K562 (cell line): ENCODE results near the gene FAM120B. TPM values are rescaled to one million over a fixed set of nuclear protein-coding genes. Genes with fewer than 3 reads are reported as not detected.

Experiments
- ATAC-seq: fragments of 200-7000 bp; cut with Tn5 transposase; 3 replicates; pipeline ENCODE4 v1.9.1; 2020; ENCODE audit warnings: moderate library complexity
- BruUV-seq: library from RNA; stranded (reverse); fragments of 400-500 nt; replicated peaks from 2 replicates; lab custom pipeline; 2021; lab: Mats Ljungman, UMichigan
- CTCF ChIA-PET: fragments of 300-600 bp; formaldehyde crosslinking; extraction: SDS; loops from one replicate; lab custom pipeline; 2021; ENCODE audit warnings: low intra/inter-chr PET ratio; lab: Yijun Ruan, JAX
- POLR2A ChIA-PET: fragments of 300-600, 350-650 bp; sonication (Branson Sonifier 250); formaldehyde crosslinking; extraction: SDS; loops from one replicate; lab custom pipeline; 2021; ENCODE audit warnings: antibody characterized with exemption, inconsistent platforms; lab: Yijun Ruan, JAX
- DNase-seq, 4 experiments: peaks; one replicate each; pipeline versions ENCODE4 v3.0.0 to v3.0.0-alpha.2; 2011 to 2018; ENCODE audit warnings: low spot score in 3 of 4, mixed read lengths in 3 of 4; ENCODE audit errors: extremely low read depth in 1 of 4
- FAIRE-seq: peaks from 2 replicates; lab custom pipeline; 2011; peaks lifted over from hg19 to GRCh38; lab: Jason Lieb, UNC
- H2AFZ ChIP-seq: 2 replicates; pipeline ENCODE4 v1.6.0; 2011; ENCODE audit warnings: low read depth, low read length, control low read depth, inconsistent platforms
- H3K27ac ChIP-seq: fragments of 200-600 bp; 3 replicates; pipeline ENCODE4 v1.8.0; 2011; ENCODE audit warnings: low read depth, mild to moderate bottlenecking, control low read depth, inconsistent platforms, low read length, moderate library complexity, mixed read lengths; ENCODE audit errors: extremely low read depth
- H3K27me3 ChIP-seq, 2 experiments: fragments of 300-600 bp in 1 of 2; 2 replicates in 1 of 2; 3 replicates in 1 of 2; pipeline versions ENCODE4 v1.6.0 to v1.8.0; 2011; ENCODE audit warnings: inconsistent platforms in 2 of 2, low read length in 2 of 2, mild to moderate bottlenecking in 1 of 2, mixed read lengths in 1 of 2, moderate library complexity in 1 of 2; ENCODE audit not compliant: control insufficient read depth in 2 of 2, insufficient read depth in 2 of 2
- H3K36me3 ChIP-seq: fragments of 300-600 bp; 3 replicates; pipeline ENCODE4 v1.8.0; 2011; ENCODE audit warnings: mild to moderate bottlenecking, low read length, inconsistent platforms; ENCODE audit not compliant: control insufficient read depth, insufficient read depth
- H3K4me1 ChIP-seq, 2 experiments: fragments of 200-600 bp in 1 of 2; replicated peaks in 1 of 2; 2 replicates in 1 of 2; 3 replicates in 1 of 2; pipeline versions ENCODE4 v1.5.1 to v1.8.0; 2011; ENCODE audit warnings: inconsistent platforms in 2 of 2, low read length in 2 of 2, mild to moderate bottlenecking in 1 of 2, mixed read lengths in 1 of 2, moderate library complexity in 1 of 2; ENCODE audit not compliant: control insufficient read depth in 2 of 2, insufficient read depth in 2 of 2
- H3K4me2 ChIP-seq: 2 replicates; pipeline ENCODE4 v1.6.1; 2011; ENCODE audit warnings: low read length, control low read depth, inconsistent platforms, mixed read lengths; ENCODE audit not compliant: insufficient read depth
- H3K4me3 ChIP-seq: fragments of 200-600 bp; sonication (generic), shearing (Covaris generic); 2 replicates; pipeline ENCODE4 v1.5.1; 2016; ENCODE audit warnings: control low read depth, inconsistent platforms
- H3K79me2 ChIP-seq: fragments of 200-600 bp; 3 replicates; pipeline ENCODE4 v1.8.0; 2011; ENCODE audit warnings: low read length, inconsistent platforms; ENCODE audit not compliant: control insufficient read depth, insufficient read depth
- H3K9ac ChIP-seq, 2 experiments: 2 replicates each; pipeline versions ENCODE4 v1.6.0 to v1.6.1; 2011; ENCODE audit warnings: low read depth in 2 of 2, low read length in 2 of 2, control low read depth in 1 of 2, inconsistent platforms in 1 of 2, mild to moderate bottlenecking in 1 of 2, mixed read lengths in 1 of 2; ENCODE audit not compliant: insufficient read depth in 1 of 2
- H3K9me1 ChIP-seq: one replicate; pipeline ENCODE4 v1.6.0; 2011; ENCODE audit warnings: inconsistent platforms, mild to moderate bottlenecking, low read length, moderate library complexity; ENCODE audit not compliant: control insufficient read depth, insufficient read depth
- H3K9me3 ChIP-seq: replicated peaks from 2 replicates; pipeline ENCODE4 v1.5.1; 2011; ENCODE audit warnings: low read depth, low read length, inconsistent platforms; ENCODE audit not compliant: control insufficient read depth, insufficient read depth
- H4K20me1 ChIP-seq: replicated peaks from 2 replicates; pipeline ENCODE4 v1.6.1; 2011; ENCODE audit warnings: low read length, inconsistent platforms, mixed read lengths; ENCODE audit not compliant: control insufficient read depth, insufficient read depth
- ARHGAP35 ChIP-seq: fragments of 450-650 bp; IDR thresholded peaks from 2 replicates; pipeline ENCODE4 v1.6.1; 2018; ENCODE audit not compliant: partially characterized antibody
- CBFA2T3 ChIP-seq: fragments of 450-650 bp; IDR thresholded peaks from 2 replicates; pipeline ENCODE4 v1.6.1; 2017
- CEBPZ ChIP-seq: fragments of 150-350 bp; IDR thresholded peaks from 2 replicates; pipeline ENCODE4 v1.6.1; 2014; ENCODE audit warnings: low read depth, mild to moderate bottlenecking, low read length, borderline replicate concordance
- CGGBP1 ChIP-seq: fragments of 250-450 bp; sonication (Bioruptor Pico); IDR thresholded peaks from 2 replicates; pipeline ENCODE4 v1.9.0; 2021; ENCODE audit warnings: mild to moderate bottlenecking
- ETV1 ChIP-seq: fragments of 450-650 bp; conservative IDR thresholded peaks from 2 replicates; pipeline ENCODE4 v1.6.1; 2016; ENCODE audit warnings: missing genetic modification characterization, control low read depth, low read depth, missing compliant biosample characterization
- HSF4 ChIP-seq: fragments of 250-450 bp; sonication (Bioruptor Pico); IDR thresholded peaks from 2 replicates; pipeline ENCODE4 v2.1.2; 2022; ENCODE audit warnings: mild to moderate bottlenecking, moderate library complexity, borderline replicate concordance
- PRMT5 ChIP-seq: sonication (generic); formaldehyde crosslinking; IDR thresholded peaks from 2 replicates; pipeline ENCODE4 v1.5.0; 2020; ENCODE audit warnings: missing genetic modification reagents
- RAD21 ChIP-seq, 2 experiments: fragments of 250-450 bp in 1 of 2; fragments of 450-650 bp in 1 of 2; sonication (Bioruptor Pico) in 1 of 2; formaldehyde crosslinking in 1 of 2; IDR thresholded peaks in 1 of 2; conservative IDR thresholded peaks in 1 of 2; 2 replicates each; pipeline versions ENCODE4 v1.4.0 to v1.8.0; 2020 to 2022; ENCODE audit warnings: mild to moderate bottlenecking in 2 of 2, moderate library complexity in 1 of 2
- RUNX1 ChIP-seq: sonication (generic); IDR thresholded peaks from 2 replicates; pipeline ENCODE4 v1.6.1; 2016; ENCODE audit warnings: antibody characterized with exemption, low read depth
- SP2 ChIP-seq: IDR thresholded peaks from 2 replicates; pipeline ENCODE4 v1.6.1; 2011; ENCODE audit warnings: mild to moderate bottlenecking, low read depth, low read length, moderate library complexity; ENCODE audit not compliant: poor library complexity, severe bottlenecking; ENCODE audit errors: extremely low read depth
- TAF9B ChIP-seq: fragments of 450-650 bp; IDR thresholded peaks from 2 replicates; pipeline ENCODE4 v1.6.1; 2018; ENCODE audit warnings: mild to moderate bottlenecking; ENCODE audit not compliant: partially characterized antibody
- ZBTB17 ChIP-seq: fragments of 450-650 bp; formaldehyde crosslinking; IDR thresholded peaks from 2 replicates; pipeline ENCODE4 v1.4.0; 2020; ENCODE audit warnings: mild to moderate bottlenecking
- ZNF217 ChIP-seq: sonication (generic); formaldehyde crosslinking; IDR thresholded peaks from 2 replicates; pipeline ENCODE4 v1.8.0; 2022; ENCODE audit warnings: mild to moderate bottlenecking, missing genetic modification reagents
- ZNF696 ChIP-seq: fragments of 250-450 bp; sonication (Bioruptor Pico); conservative IDR thresholded peaks from 2 replicates; pipeline ENCODE4 v1.4.0; 2020; ENCODE audit warnings: mild to moderate bottlenecking, moderate library complexity
- ZNF780A ChIP-seq: fragments of 250-450 bp; sonication (Bioruptor Pico); IDR thresholded peaks from 2 replicates; pipeline ENCODE4 v1.5.0; 2021; ENCODE audit warnings: mild to moderate bottlenecking
- WGBS: fragments of 100-300 bp; shearing (Covaris generic); methylation state at CpG from one replicate; pipeline ENCODE4 v1.1.6; 2016; ENCODE audit warnings: low coverage, mixed read lengths; ENCODE audit not compliant: insufficient coverage; ENCODE audit errors: missing lambda C conversion rate; 5-methylcytosine and 5-hydroxymethylcytosine counted together
- in situ Hi-C: fragments of 300-500 bp; cut with MboI; formaldehyde crosslinking; loops from 4 replicates; pipeline ENCODE4 v1.15.0; 2018; ENCODE audit warnings: inconsistent platforms, mixed read lengths
- intact Hi-C: fragments of 100-400 bp; cut with micrococcal nuclease; formaldehyde crosslinking; loops from 2 replicates; pipeline ENCODE4 v1.14.2; 2022
- polyA plus RNA-seq, 8 experiments: library from polyadenylated mRNA; depleted of rRNA in 4 of 8; stranded (reverse) in 5 of 8; unstranded in 3 of 8; fragments of >200 nt; fragmentation: Nextera tagmentation in 2 of 8; fragmentation: Illumina TruSeq in 1 of 8; extraction: Ambion mirVana in 2 of 8; extraction: Trizol in 1 of 8; gene quantifications; 2 replicates each; pipeline versions ENCODE4 v1.2.1 to v1.2.3, GENCODE V29; 2011 to 2014; ENCODE audit warnings: inconsistent platforms in 1 of 8, missing spikeins in 1 of 8
- total RNA-seq, 7 experiments: library from RNA; depleted of rRNA in 6 of 7; stranded (reverse); fragments of >200 nt in 6 of 7; fragmentation: Illumina TruSeq in 2 of 7; extraction: Trizol in 2 of 7; gene quantifications; 2 replicates each; pipeline versions ENCODE4 v1.2.1 to v1.2.3, GENCODE V29; 2011 to 2021; ENCODE audit warnings: low replicate concordance in 1 of 7
- TF ChIP-seq, protein P1 (sequence below): conservative IDR thresholded peaks from 2 replicates; pipeline ENCODE4 v1.6.1; 2011; ENCODE audit warnings: low read depth, mild to moderate bottlenecking, low read length; ENCODE audit not compliant: control insufficient read depth

Gene FAM120B
- total and polyA plus RNA-seq, 9 of the 15 experiments (the other 6 are each of a cell fraction or from before 2014, with no cell fraction given), result 3.5 to 22.6 (median 14.7) TPM

DNA sequence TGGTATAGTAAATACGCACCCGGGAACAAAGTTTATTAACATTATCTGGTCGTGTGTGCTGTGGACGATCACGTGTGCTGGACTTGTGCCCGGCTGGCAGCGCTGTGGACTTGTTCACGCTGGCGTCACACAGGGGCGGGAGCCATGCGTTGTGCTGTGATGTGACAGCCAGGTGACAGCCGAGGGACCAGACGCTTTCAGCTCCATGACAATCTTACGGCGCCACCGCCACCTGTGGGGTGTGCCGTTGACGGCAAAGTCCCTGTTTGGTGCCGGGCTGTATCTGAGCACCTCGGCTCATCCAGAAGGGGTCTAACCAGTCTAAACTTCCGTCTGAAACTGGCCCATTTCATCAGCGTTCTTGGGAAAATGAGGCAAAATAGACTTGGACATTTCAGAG, 40.9 kb upstream of the FAM120B start (continued):
- TF ChIP-seq ZNF217 (CRISPR knock-in tag) (no peak), ARHGAP35 (no peak), CBFA2T3 (no peak), RAD21 (CRISPR knock-in tag; conservative IDR thresholded peaks at IDR 0.05 in 1 of 2, IDR thresholded peaks at IDR 0.05 in 1 of 2) (peak in 1 of 2 experiments; percentile 7; a peak in 1 of 4 replicates), ZNF780A (CRISPR knock-in tag) (no peak), CGGBP1 (CRISPR knock-in tag) (no peak), HSF4 (CRISPR knock-in tag) (no peak), TAF9B (no peak), RUNX1 (no peak)
- TF ChIP-seq, all 486 proteins: peak for 5

DNA sequence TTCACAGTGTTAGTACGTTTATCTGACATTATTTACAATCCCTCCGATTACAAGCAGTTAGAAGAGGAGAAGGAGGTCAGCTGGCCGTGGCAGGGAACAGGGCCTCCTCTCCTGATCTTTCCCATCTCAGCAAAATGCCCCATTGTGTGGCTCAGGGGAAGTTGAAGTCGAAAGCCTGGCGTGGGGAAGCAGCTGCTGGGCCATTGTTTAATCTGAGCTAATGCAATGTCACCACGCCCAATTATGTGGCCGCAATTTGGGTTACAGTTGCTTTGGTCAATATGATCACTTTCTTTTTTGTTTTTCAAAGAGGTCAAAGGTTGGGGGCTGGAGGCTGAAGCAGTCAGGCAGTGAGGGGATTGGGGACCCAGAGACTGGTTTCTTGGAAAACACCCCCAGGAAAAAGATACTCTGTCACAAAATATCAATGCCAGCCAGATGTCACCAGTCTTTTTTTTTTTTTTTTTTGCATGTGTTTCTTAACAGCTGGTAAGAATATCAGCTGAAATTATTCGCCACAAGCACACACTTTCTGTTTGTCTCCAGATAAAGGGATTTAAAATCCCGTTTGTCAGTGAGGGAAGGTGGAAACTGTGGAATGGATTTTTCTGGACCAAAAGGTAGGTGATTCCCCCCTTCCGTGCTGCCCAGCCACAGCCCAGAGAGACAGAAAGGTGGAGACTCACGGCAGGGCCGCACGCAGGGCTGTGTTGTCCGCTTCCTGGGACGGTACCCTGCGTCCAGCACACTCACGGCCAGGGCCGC, 40.3 kb upstream of the FAM120B start:
- DNase-seq, result no peak
- H3K4me1 ChIP-seq, result peaks cover 0 to 10% of the 10 kb centered on the region in 2 experiments; a peak in 2 of 5 replicates
- no TSS peak for BruUV-seq
- ChIA-PET POLR2A (interaction anchor here (1.7 kb wide), 1 partner anchor 9 kb away, joined by 6 read pairs; no protein-coding TSS in a partner anchor), CTCF (no interaction called here)
- in situ Hi-C loops (no loop called here), intact Hi-C loops (no loop called here)
- no peak for FAIRE-seq
- no peak overlapping the region for H3K4me2 ChIP-seq
- H3K4me3 ChIP-seq, result no peak overlapping the region
- no peak overlapping the region for H2AFZ ChIP-seq
- H3K9me1 ChIP-seq, result no peaks in the 10 kb centered on the region
- no peaks in the 10 kb centered on the region for H3K9me3 ChIP-seq
- H4K20me1 ChIP-seq, result no peaks in the 10 kb centered on the region; the same call in none of the 2 replicates
- H3K27me3 ChIP-seq, result peaks cover 64 to 87% of the 10 kb centered on the region in 2 experiments
- WGBS, result 6% methylated on average over 16 of the region's 18 CpGs
- ATAC-seq, result no peak
- H3K27ac ChIP-seq, result no peak overlapping the region
- no peak overlapping the region for H3K9ac ChIP-seq
- H3K36me3 ChIP-seq, result no peaks in the 10 kb centered on the region
- H3K79me2 ChIP-seq, result no peaks in the 10 kb centered on the region
- TF ChIP-seq ZNF696 (CRISPR knock-in tag) (no peak), CEBPZ (no peak), PRMT5 (CRISPR knock-in tag) (no peak), ETV1 (no peak), SP2 (no peak), ZBTB17 (no peak)
- TF ChIP-seq, protein P1, sequence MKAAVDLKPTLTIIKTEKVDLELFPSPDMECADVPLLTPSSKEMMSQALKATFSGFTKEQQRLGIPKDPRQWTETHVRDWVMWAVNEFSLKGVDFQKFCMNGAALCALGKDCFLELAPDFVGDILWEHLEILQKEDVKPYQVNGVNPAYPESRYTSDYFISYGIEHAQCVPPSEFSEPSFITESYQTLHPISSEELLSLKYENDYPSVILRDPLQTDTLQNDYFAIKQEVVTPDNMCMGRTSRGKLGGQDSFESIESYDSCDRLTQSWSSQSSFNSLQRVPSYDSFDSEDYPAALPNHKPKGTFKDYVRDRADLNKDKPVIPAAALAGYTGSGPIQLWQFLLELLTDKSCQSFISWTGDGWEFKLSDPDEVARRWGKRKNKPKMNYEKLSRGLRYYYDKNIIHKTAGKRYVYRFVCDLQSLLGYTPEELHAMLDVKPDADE, result no peak
